A549 (cell line): ENCODE results near the gene XDH.

Experiments used
- CBX2 ChIP-seq: fragments of 200-600 bp; sonication (generic); IDR thresholded peaks from 2 replicates; pipeline ENCODE4 v1.6.1; 2016; ENCODE audit warnings: low read depth, mild to moderate bottlenecking, borderline replicate concordance
- EP300 ChIP-seq, 2 experiments: fragments of >200 bp; sonication (Bioruptor Twin); formaldehyde crosslinking; IDR thresholded peaks; 2 replicates in 1 of 2; 3 replicates in 1 of 2; pipeline ENCODE4 v1.6.1; 2016 to 2017
- FOXS1 ChIP-seq: fragments of 250-450 bp; sonication (Bioruptor Pico); IDR thresholded peaks from 2 replicates; pipeline ENCODE4 v1.5.0; 2020; ENCODE audit warnings: mild to moderate bottlenecking, moderate library complexity
- HDAC2 ChIP-seq: fragments of 200-600 bp; sonication (generic); IDR thresholded peaks from 2 replicates; pipeline ENCODE4 v1.6.1; 2016
- JUN ChIP-seq, 2 experiments: fragments of >200 bp; sonication (Bioruptor Twin); formaldehyde crosslinking; IDR thresholded peaks; 2 replicates in 1 of 2; 3 replicates in 1 of 2; pipeline ENCODE4 v1.6.1; 2016 to 2017
- POLR2A ChIP-seq: IDR thresholded peaks from 2 replicates; pipeline ENCODE4 v1.6.1; 2012; ENCODE audit warnings: mild to moderate bottlenecking, low read length
- RAD21 ChIP-seq, 2 experiments: fragments of >200 bp in 1 of 2; sonication (Bioruptor Twin) in 1 of 2; formaldehyde crosslinking in 1 of 2; IDR thresholded peaks in 1 of 2; conservative IDR thresholded peaks in 1 of 2; 2 replicates in 1 of 2; 3 replicates in 1 of 2; pipeline ENCODE4 v1.6.1; 2012 to 2018; ENCODE audit warnings: inconsistent platforms in 1 of 2
- RCOR1 ChIP-seq: fragments of 150-350 bp; IDR thresholded peaks from 2 replicates; pipeline ENCODE4 v1.6.1; 2014; ENCODE audit warnings: antibody characterized with exemption, low read length, low read depth
- SREBF2 ChIP-seq: fragments of 450-650 bp; IDR thresholded peaks from 2 replicates; pipeline ENCODE4 v1.6.1; 2014; ENCODE audit warnings: mild to moderate bottlenecking, moderate library complexity
- ZFP36 ChIP-seq: fragments of 450-650 bp; IDR thresholded peaks from 2 replicates; pipeline ENCODE4 v1.6.1; 2014; ENCODE audit warnings: borderline replicate concordance; ENCODE audit not compliant: partially characterized antibody
- TF ChIP-seq, protein P1 (sequence below): fragments of >200 bp; sonication (Bioruptor Twin); formaldehyde crosslinking; IDR thresholded peaks from 3 replicates; pipeline ENCODE4 v1.5.1; 2016
- TF ChIP-seq, protein P2 (sequence below): IDR thresholded peaks from 2 replicates; pipeline ENCODE4 v1.6.1; 2012
- TF ChIP-seq, protein P3 (sequence below): fragments of 250-450 bp; sonication (Bioruptor Pico); IDR thresholded peaks from 2 replicates; pipeline ENCODE4 v1.5.0; 2021; ENCODE audit warnings: mild to moderate bottlenecking, moderate library complexity, borderline replicate concordance

DNA sequence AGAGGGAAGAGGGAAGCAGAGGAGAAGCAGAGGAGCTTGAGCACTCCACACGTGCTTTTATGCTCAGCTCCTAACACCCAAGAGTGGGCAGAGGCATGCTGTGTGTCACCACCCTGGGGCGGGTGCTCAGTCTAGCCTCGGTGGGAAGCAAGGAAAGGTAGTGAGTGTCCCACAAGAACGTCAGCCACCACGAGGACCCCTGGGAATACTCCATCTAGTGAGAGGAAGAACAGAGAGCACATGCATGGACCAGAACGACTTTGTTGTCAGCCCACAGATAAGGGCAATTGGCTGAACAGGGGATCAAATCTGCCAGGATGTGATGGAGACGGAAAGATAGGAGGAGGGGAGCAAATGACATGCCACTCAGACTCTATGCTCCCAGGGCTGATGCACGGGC is 83.4 kb downstream of the XDH start:
- no peak for TF ChIP-seq EP300 (IDR thresholded peaks at IDR 0.05)
- no peak for TF ChIP-seq POLR2A
- TF ChIP-seq, protein P1, sequence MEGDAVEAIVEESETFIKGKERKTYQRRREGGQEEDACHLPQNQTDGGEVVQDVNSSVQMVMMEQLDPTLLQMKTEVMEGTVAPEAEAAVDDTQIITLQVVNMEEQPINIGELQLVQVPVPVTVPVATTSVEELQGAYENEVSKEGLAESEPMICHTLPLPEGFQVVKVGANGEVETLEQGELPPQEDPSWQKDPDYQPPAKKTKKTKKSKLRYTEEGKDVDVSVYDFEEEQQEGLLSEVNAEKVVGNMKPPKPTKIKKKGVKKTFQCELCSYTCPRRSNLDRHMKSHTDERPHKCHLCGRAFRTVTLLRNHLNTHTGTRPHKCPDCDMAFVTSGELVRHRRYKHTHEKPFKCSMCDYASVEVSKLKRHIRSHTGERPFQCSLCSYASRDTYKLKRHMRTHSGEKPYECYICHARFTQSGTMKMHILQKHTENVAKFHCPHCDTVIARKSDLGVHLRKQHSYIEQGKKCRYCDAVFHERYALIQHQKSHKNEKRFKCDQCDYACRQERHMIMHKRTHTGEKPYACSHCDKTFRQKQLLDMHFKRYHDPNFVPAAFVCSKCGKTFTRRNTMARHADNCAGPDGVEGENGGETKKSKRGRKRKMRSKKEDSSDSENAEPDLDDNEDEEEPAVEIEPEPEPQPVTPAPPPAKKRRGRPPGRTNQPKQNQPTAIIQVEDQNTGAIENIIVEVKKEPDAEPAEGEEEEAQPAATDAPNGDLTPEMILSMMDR = no peak
- TF ChIP-seq, protein P2, sequence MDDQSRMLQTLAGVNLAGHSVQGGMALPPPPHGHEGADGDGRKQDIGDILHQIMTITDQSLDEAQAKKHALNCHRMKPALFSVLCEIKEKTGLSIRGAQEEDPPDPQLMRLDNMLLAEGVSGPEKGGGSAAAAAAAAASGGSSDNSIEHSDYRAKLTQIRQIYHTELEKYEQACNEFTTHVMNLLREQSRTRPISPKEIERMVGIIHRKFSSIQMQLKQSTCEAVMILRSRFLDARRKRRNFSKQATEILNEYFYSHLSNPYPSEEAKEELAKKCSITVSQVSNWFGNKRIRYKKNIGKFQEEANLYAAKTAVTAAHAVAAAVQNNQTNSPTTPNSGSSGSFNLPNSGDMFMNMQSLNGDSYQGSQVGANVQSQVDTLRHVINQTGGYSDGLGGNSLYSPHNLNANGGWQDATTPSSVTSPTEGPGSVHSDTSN = no peak
- no peak for TF ChIP-seq SREBF2
- no peak for TF ChIP-seq CBX2
- TF ChIP-seq JUN (IDR thresholded peaks at IDR 0.05) = no peak
- TF ChIP-seq RAD21 (conservative IDR thresholded peaks at IDR 0.05 in 1 of 2, IDR thresholded peaks at IDR 0.05 in 1 of 2) = no peak
- no peak for TF ChIP-seq RCOR1
- TF ChIP-seq, protein P3, sequence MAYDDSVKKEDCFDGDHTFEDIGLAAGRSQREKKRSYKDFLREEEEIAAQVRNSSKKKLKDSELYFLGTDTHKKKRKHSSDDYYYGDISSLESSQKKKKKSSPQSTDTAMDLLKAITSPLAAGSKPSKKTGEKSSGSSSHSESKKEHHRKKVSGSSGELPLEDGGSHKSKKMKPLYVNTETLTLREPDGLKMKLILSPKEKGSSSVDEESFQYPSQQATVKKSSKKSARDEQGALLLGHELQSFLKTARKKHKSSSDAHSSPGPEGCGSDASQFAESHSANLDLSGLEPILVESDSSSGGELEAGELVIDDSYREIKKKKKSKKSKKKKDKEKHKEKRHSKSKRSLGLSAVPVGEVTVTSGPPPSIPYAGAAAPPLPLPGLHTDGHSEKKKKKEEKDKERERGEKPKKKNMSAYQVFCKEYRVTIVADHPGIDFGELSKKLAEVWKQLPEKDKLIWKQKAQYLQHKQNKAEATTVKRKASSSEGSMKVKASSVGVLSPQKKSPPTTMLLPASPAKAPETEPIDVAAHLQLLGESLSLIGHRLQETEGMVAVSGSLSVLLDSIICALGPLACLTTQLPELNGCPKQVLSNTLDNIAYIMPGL (CRISPR knock-in tag) = no peak
- no peak for TF ChIP-seq HDAC2
- no peak for TF ChIP-seq ZFP36
- TF ChIP-seq FOXS1 = no peak
